Neuronal stem cell (in vitro differentiated cells): ENCODE results near the gene ULBP3.

ENCODE experiments used
- DNase-seq: peaks from one replicate; pipeline ENCODE4 v3.0.0-alpha.2; 2013; ENCODE audit warnings: low spot score
- H2AFZ ChIP-seq: one replicate; pipeline ENCODE4 v1.6.1; 2013; ENCODE audit warnings: mild to moderate bottlenecking, low read length, inconsistent platforms
- H2AK5ac ChIP-seq: 2 replicates; pipeline ENCODE4 v1.6.1; 2013; ENCODE audit warnings: low read depth, mild to moderate bottlenecking, inconsistent platforms, low read length, moderate library complexity, mixed read lengths
- H2BK120ac ChIP-seq: 2 replicates; pipeline ENCODE4 v1.6.1; 2013; ENCODE audit warnings: low read depth, mild to moderate bottlenecking, inconsistent platforms, low read length, moderate library complexity, mixed read lengths
- H2BK12ac ChIP-seq: one replicate; pipeline ENCODE4 v1.6.1; 2013; ENCODE audit warnings: low read length, inconsistent platforms
- H2BK15ac ChIP-seq: 2 replicates; pipeline ENCODE4 v1.6.1; 2013; ENCODE audit warnings: mild to moderate bottlenecking, low read length, inconsistent platforms, mixed read lengths
- H2BK5ac ChIP-seq: one replicate; pipeline ENCODE4 v1.6.1; 2013; ENCODE audit warnings: inconsistent platforms, mild to moderate bottlenecking, low read length, moderate library complexity
- H3K14ac ChIP-seq: one replicate; pipeline ENCODE4 v1.6.1; 2013; ENCODE audit warnings: low read length, inconsistent platforms
- H3K18ac ChIP-seq: 2 replicates; pipeline ENCODE4 v1.6.1; 2013; ENCODE audit warnings: low read length, inconsistent platforms
- H3K23ac ChIP-seq: 2 replicates; pipeline ENCODE4 v1.6.1; 2013; ENCODE audit warnings: low read depth, mild to moderate bottlenecking, mixed read lengths, low read length, inconsistent platforms; ENCODE audit not compliant: poor library complexity
- H3K27ac ChIP-seq: replicated peaks from 3 replicates; pipeline ENCODE4 v1.5.1; 2013; ENCODE audit warnings: low read length, inconsistent platforms
- H3K27me3 ChIP-seq, 3 experiments: 2 replicates each; pipeline ENCODE4 v1.6.1; 2013; ENCODE audit warnings: low read length in 3 of 3, mild to moderate bottlenecking in 2 of 3, inconsistent platforms in 1 of 3, low read depth in 1 of 3, mixed read lengths in 1 of 3, moderate library complexity in 1 of 3; ENCODE audit not compliant: control insufficient read depth in 3 of 3, insufficient read depth in 3 of 3
- H3K36me3 ChIP-seq, 2 donors: replicated peaks in 1 of 2; 2 replicates each; pipeline ENCODE4 v1.6.1; 2013; ENCODE audit warnings: low read length in 2 of 2; ENCODE audit not compliant: control insufficient read depth in 2 of 2, insufficient read depth in 2 of 2
- H3K4ac ChIP-seq: 2 replicates; pipeline ENCODE4 v1.6.1; 2013; ENCODE audit warnings: inconsistent platforms, mild to moderate bottlenecking, low read length, moderate library complexity
- H3K4me1 ChIP-seq, 2 donors: 1 replicate in 1 of 2; 2 replicates in 1 of 2; pipeline ENCODE4 v1.6.1; 2013; ENCODE audit warnings: low read length in 2 of 2, low read depth in 1 of 2; ENCODE audit not compliant: control insufficient read depth in 2 of 2, insufficient read depth in 1 of 2
- H3K4me2 ChIP-seq: one replicate; pipeline ENCODE4 v1.6.1; 2013; ENCODE audit warnings: mild to moderate bottlenecking, low read length, inconsistent platforms; ENCODE audit not compliant: insufficient read depth, poor library complexity, severe bottlenecking
- H3K4me3 ChIP-seq, 2 donors: 2 replicates each; pipeline ENCODE4 v1.5.1; 2013; ENCODE audit warnings: low read length in 2 of 2, mild to moderate bottlenecking in 2 of 2, inconsistent platforms in 1 of 2, moderate library complexity in 1 of 2
- H3K79me1 ChIP-seq: one replicate; pipeline ENCODE4 v1.6.1; 2013; ENCODE audit warnings: low read depth, mild to moderate bottlenecking, inconsistent platforms, low read length, moderate library complexity
- H3K9ac ChIP-seq: one replicate; pipeline ENCODE4 v1.6.1; 2013; ENCODE audit warnings: mild to moderate bottlenecking, low read depth, low read length, inconsistent platforms; ENCODE audit not compliant: poor library complexity
- H3K9me3 ChIP-seq, 2 donors: replicated peaks in 1 of 2; 2 replicates each; pipeline versions ENCODE3 to v1.6.1; 2013; ENCODE audit warnings: low read length in 2 of 2, mild to moderate bottlenecking in 2 of 2, inconsistent platforms in 1 of 2, low read depth in 1 of 2, mixed read lengths in 1 of 2, moderate library complexity in 1 of 2; ENCODE audit not compliant: control insufficient read depth in 2 of 2, insufficient read depth in 1 of 2
- H4K8ac ChIP-seq: one replicate; pipeline ENCODE4 v1.6.1; 2013; ENCODE audit warnings: low read depth, mild to moderate bottlenecking, inconsistent platforms, low read length, moderate library complexity
- H4K91ac ChIP-seq: one replicate; pipeline ENCODE4 v1.6.1; 2013; ENCODE audit warnings: low read length, low read depth, mild to moderate bottlenecking, inconsistent platforms; ENCODE audit not compliant: poor library complexity
- WGBS, 2 donors: extraction: QIAGEN DNeasy Blood & Tissue Kit; methylation state at CpG; one replicate each; pipeline ENCODE4 v1.1.7; 2013; ENCODE audit warnings: missing lambda C conversion rate in 2 of 2, mixed read lengths in 1 of 2; ENCODE audit not compliant: insufficient read length in 2 of 2, insufficient replicate concordance in 1 of 2; ENCODE audit errors: extremely low coverage in 2 of 2; 5-methylcytosine and 5-hydroxymethylcytosine counted together

ULBP3 gene

GRCh38 chr6:150115769-150116168, 46.8 kb upstream of the ULBP3 start:
- Histone ChIP-seq H3K4me2 (no peak overlapping the region), H3K14ac (no peak overlapping the region)

GRCh38 chr6:150112233-150112632, 43.3 kb upstream of the ULBP3 start:
- no peak for DNase-seq
- Histone ChIP-seq H3K79me1 (no peaks in the 10 kb centered on the region), H3K27me3 (no peaks in the 10 kb centered on the region), H2AFZ (no peak overlapping the region), H3K4me1 (no peaks in the 10 kb centered on the region), H3K4ac (no peak overlapping the region), H3K9ac (no peak overlapping the region), H2BK12ac (no peak overlapping the region), H3K9me3 (no peaks in the 10 kb centered on the region), H2BK5ac (no peak overlapping the region), H3K4me3 (no peak overlapping the region), H2BK120ac (no peak overlapping the region), H3K36me3 (no peaks in the 10 kb centered on the region), H3K14ac (no peak overlapping the region), H4K91ac (no peak overlapping the region), H2BK15ac (no peak overlapping the region), H2AK5ac (peak overlapping the region; percentile 30), H3K27ac (no peak overlapping the region), H3K23ac (no peak overlapping the region), H3K4me2 (no peak overlapping the region), H4K8ac (no peak overlapping the region), H3K18ac (no peak overlapping the region)
- WGBS, 2 donors: no CpG with 5 or more reads among the region's 6 CpGs

More at GRCh38 chr6:150115769-150116168, 46.8 kb upstream of the ULBP3 start:
- H4K8ac ChIP-seq: no peak overlapping the region
- H2AFZ ChIP-seq: peak overlapping the region; percentile 37
- peaks cover 2 to 15% of the 10 kb centered on the region in 2 donors for H3K4me1 ChIP-seq
- H3K27me3 ChIP-seq: no peaks in the 10 kb centered on the region
- no CpG with 5 or more reads among the region's 25 CpGs for WGBS, 2 donors
- H2BK5ac ChIP-seq: no peak overlapping the region
- no peak overlapping the region for H3K9ac ChIP-seq
- no peak overlapping the region for H3K18ac ChIP-seq
- no peak overlapping the region for H3K4me3 ChIP-seq
- H3K27ac ChIP-seq: no peak overlapping the region
- no peaks in the 10 kb centered on the region for H3K9me3 ChIP-seq
- H3K4ac ChIP-seq: no peak overlapping the region
- no peak for DNase-seq
- no peak overlapping the region for H2BK15ac ChIP-seq
- no peak overlapping the region for H2BK120ac ChIP-seq
- H3K23ac ChIP-seq: no peak overlapping the region
- no peak overlapping the region for H2BK12ac ChIP-seq
- no peaks in the 10 kb centered on the region for H3K36me3 ChIP-seq
- no peaks in the 10 kb centered on the region for H3K79me1 ChIP-seq
- H2AK5ac ChIP-seq: no peak overlapping the region
- no peak overlapping the region for H4K91ac ChIP-seq

DNA sequence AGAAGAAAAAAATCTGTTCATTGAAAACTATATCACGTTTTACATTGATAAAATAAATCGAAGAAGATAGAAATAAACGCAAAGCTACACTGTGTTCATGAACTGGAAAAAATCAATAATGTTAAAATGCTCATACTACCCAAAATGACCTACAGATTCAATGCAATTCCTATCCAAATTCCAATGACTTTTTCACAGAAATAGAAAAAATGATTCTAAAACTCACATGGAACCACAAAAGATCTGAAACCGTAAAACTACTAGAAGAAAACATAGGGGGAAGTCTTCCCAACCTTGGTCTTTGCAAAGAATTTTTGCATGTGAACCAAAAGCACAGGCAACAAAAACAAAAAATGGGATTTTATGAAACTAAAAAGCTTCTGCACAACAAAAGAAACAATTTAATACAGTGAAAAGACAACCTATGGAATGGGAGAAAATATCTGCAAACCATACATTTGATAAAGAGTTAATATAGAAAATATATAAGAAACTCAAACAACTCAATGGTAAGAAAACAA, 33.9 kb upstream of the ULBP3 start:
- Histone ChIP-seq H2AFZ (no peak overlapping the region), H3K27ac (no peak overlapping the region), H3K4ac (no peak overlapping the region), H3K36me3 (no peaks in the 10 kb centered on the region), H3K27me3 (no peaks in the 10 kb centered on the region), H3K4me3 (no peak overlapping the region), H3K23ac (no peak overlapping the region), H2AK5ac (no peak overlapping the region), H3K14ac (no peak overlapping the region), H3K4me2 (no peak overlapping the region), H2BK5ac (no peak overlapping the region), H3K4me1 (peaks cover 0 to 2% of the 10 kb centered on the region in 2 donors), H3K9me3 (no peaks in the 10 kb centered on the region), H3K18ac (no peak overlapping the region), H3K9ac (no peak overlapping the region), H2BK15ac (no peak overlapping the region), H4K91ac (no peak overlapping the region), H2BK120ac (no peak overlapping the region), H4K8ac (no peak overlapping the region), H3K79me1 (no peaks in the 10 kb centered on the region), H2BK12ac (no peak overlapping the region)
- WGBS, 2 donors: no CpG with 5 or more reads among the region's 4 CpGs
- no peak for DNase-seq

GRCh38 chr6:150100745-150101144, 31.8 kb upstream of the ULBP3 start:
- Histone ChIP-seq H2BK12ac (no peak overlapping the region), H3K9ac (peak overlapping the region; percentile 24), H3K36me3 (no peaks in the 10 kb centered on the region), H3K4me1 (peaks cover 0 to 3% of the 10 kb centered on the region in 2 donors), H3K27ac (no peak overlapping the region), H4K8ac (no peak overlapping the region), H3K9me3 (no peaks in the 10 kb centered on the region), H3K4ac (no peak overlapping the region), H3K23ac (no peak overlapping the region), H2AK5ac (no peak overlapping the region), H2BK15ac (no peak overlapping the region), H3K4me3 (no peak overlapping the region), H3K27me3 (no peaks in the 10 kb centered on the region), H2AFZ (no peak overlapping the region), H3K4me2 (no peak overlapping the region), H3K14ac (no peak overlapping the region), H3K18ac (no peak overlapping the region), H2BK5ac (no peak overlapping the region), H2BK120ac (no peak overlapping the region), H3K79me1 (no peaks in the 10 kb centered on the region), H4K91ac (no peak overlapping the region)
- DNase-seq: no peak
- no CpG with 5 or more reads among the region's 19 CpGs for WGBS, 2 donors
